ENCODE data around the gene PPIF. TPM values are rescaled to one million over a fixed set of nuclear protein-coding genes. Genes with fewer than 3 reads are reported as not detected.

PPIF gene
- total and polyA plus RNA-seq, 2 of the 13 experiments (the other 11 are each of a cell fraction or from before 2014, with no cell fraction given): 147 to 157 TPM

DNA sequence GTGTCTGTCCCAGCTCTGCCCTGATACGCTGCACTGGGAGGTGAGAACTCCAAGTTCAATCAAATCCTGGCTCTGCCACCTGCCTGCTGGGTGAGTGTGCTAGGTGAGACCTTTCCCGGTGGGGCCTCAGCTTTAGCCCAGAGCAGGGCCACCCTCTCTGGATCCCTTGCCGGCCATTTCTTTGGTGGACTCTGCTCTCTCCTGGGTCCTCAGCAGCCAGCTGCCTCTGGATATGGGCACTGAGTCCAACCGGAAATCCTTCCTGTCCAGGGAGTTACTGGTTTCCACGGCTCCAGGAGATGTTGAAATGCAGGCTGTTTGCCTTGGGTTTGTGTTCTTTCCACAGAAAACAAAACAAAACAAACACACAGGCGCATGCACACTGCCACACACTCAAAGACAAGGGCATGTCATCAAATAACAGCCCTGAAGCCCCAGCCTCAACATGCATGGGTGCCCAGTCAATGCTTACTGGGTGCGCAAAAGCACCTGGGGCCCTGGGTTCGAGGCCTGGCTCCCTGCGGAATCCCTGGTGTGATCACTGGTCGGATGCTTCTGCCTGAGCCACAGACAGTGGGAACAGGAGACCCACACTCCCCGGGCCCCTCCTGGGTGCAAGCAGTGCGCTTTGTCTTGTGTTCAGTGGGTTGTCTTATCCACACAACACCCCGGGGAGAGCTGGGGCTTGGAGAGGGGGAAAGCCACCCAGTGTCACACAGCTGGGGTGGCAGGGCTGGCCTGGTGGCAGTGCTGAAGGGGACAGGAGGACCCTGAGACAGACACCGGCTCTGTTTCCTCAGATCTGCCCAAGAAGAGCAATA, 33.1 kb downstream of the PPIF start (continued):
- peak; percentile 41; the same call in 1 of the 2 replicates for TF ChIP-seq PHF8 (CRISPR knock-in tag; IDR thresholded peaks at IDR 0.05)
- peak; percentile 72 for TF ChIP-seq BCL6 (CRISPR knock-in tag; IDR thresholded peaks at IDR 0.05)
- no peak for TF ChIP-seq HOXA5 (CRISPR knock-in tag; IDR thresholded peaks at IDR 0.05)
- no peak for TF ChIP-seq DR1 (CRISPR knock-in tag; IDR thresholded peaks at IDR 0.05)
- 0 out of 2 replicates have a peak, but pooled peaks have one; percentile 66 for TF ChIP-seq ZNF296 (CRISPR knock-in tag; conservative IDR thresholded peaks at IDR 0.05)
- TF ChIP-seq ZZZ3 (CRISPR knock-in tag; IDR thresholded peaks at IDR 0.05; ENCODE audit: borderline replicate concordance): no peak
- no peak for TF ChIP-seq MLLT10 (CRISPR knock-in tag; IDR thresholded peaks at IDR 0.05)
- no peak for TF ChIP-seq ZBTB25 (CRISPR knock-in tag; IDR thresholded peaks at IDR 0.05)
- TF ChIP-seq HNF4G (IDR thresholded peaks at IDR 0.05; ENCODE audit: borderline replicate concordance, low read depth, low read length): peak; percentile 79
- TF ChIP-seq HNF4G (CRISPR knock-in tag; IDR thresholded peaks at IDR 0.05; ENCODE audit: borderline replicate concordance, low read depth): peak; percentile 94; the same call in 1 of the 2 replicates
- TF ChIP-seq ZNF225 (CRISPR knock-in tag; IDR thresholded peaks at IDR 0.05): no peak
- TF ChIP-seq NFKBIZ (CRISPR knock-in tag; IDR thresholded peaks at IDR 0.05): peak; percentile 25
- peak; percentile 60; the same call in 1 of the 2 replicates for TF ChIP-seq KDM5B (CRISPR knock-in tag; IDR thresholded peaks at IDR 0.05; ENCODE audit: borderline replicate concordance)
- no peak for TF ChIP-seq CERS6 (CRISPR knock-in tag; IDR thresholded peaks at IDR 0.05)
- TF ChIP-seq ZNF598 (CRISPR knock-in tag; IDR thresholded peaks at IDR 0.05; ENCODE audit: borderline replicate concordance): peak; percentile 67; the same call in 1 of the 2 replicates
- no peak for TF ChIP-seq ADNP (CRISPR knock-in tag; IDR thresholded peaks at IDR 0.05)
- TF ChIP-seq ZNF251 (CRISPR knock-in tag; IDR thresholded peaks at IDR 0.05): no peak
- peak; percentile 0; the same call in 1 of the 2 replicates for TF ChIP-seq YEATS2 (CRISPR knock-in tag; IDR thresholded peaks at IDR 0.05; ENCODE audit: borderline replicate concordance)
- TF ChIP-seq, protein P1, sequence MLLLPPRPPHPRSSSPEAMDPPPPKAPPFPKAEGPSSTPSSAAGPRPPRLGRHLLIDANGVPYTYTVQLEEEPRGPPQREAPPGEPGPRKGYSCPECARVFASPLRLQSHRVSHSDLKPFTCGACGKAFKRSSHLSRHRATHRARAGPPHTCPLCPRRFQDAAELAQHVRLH (CRISPR knock-in tag; IDR thresholded peaks at IDR 0.05; ENCODE audit: borderline replicate concordance, low read depth): 0 out of 2 replicates have a peak, but pooled peaks have one; percentile 22
- TF ChIP-seq FOXK2 (IDR thresholded peaks at IDR 0.05): peak; percentile 60; the same call in 1 of the 2 replicates
- no peak for TF ChIP-seq SYNCRIP (IDR thresholded peaks at IDR 0.05; ENCODE audit: insufficient read depth, low read depth, low read length)
- TF ChIP-seq, protein P2, sequence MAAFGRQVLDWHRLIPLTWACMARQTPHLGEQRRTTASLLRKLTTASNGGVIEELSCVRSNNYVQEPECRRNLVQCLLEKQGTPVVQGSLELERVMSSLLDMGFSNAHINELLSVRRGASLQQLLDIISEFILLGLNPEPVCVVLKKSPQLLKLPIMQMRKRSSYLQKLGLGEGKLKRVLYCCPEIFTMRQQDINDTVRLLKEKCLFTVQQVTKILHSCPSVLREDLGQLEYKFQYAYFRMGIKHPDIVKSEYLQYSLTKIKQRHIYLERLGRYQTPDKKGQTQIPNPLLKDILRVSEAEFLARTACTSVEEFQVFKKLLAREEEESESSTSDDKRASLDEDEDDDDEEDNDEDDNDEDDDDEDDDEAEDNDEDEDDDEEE (CRISPR knock-in tag; IDR thresholded peaks at IDR 0.05): no peak
- TF ChIP-seq, protein P3, sequence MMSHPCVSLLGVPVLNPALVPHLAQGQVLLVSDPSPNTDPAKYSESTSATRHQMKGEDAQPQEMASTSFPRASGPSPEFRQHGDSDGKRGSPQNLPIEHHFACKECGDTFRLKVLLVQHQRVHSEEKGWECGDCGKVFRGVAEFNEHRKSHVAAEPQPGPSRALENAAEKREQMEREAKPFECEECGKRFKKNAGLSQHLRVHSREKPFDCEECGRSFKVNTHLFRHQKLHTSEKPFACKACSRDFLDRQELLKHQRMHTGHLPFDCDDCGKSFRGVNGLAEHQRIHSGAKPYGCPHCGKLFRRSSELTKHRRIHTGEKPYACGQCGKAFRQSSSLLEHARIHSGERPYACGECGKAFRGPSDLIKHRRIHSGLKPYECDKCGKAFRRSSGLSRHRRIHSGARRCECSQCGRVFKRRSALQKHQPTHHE (CRISPR knock-in tag; IDR thresholded peaks at IDR 0.05; ENCODE audit: borderline replicate concordance): no peak
- no peak for TF ChIP-seq ATF3 (CRISPR knock-in tag; IDR thresholded peaks at IDR 0.05)
- 0 out of 2 replicates have a peak, but pooled peaks have one; percentile 15 for TF ChIP-seq ZNF83 (CRISPR knock-in tag; IDR thresholded peaks at IDR 0.05; ENCODE audit: borderline replicate concordance)

All from HepG2 (cell line).